Measurements from ENCODE around the gene CDKN1C.

Gene CDKN1C

GRCh38 chr11:2891326-2892214 lies 6.0 kb upstream of the CDKN1C start:
- no peak for TF ChIP-seq CTCF (conservative IDR thresholded peaks at IDR 0.05; ENCODE audit: low read length)
- peak overlapping the region; percentile 58 for H3K4me3 ChIP-seq (ENCODE audit: low read length)
- no peak for DNase-seq (ENCODE audit: low read depth)

DNA sequence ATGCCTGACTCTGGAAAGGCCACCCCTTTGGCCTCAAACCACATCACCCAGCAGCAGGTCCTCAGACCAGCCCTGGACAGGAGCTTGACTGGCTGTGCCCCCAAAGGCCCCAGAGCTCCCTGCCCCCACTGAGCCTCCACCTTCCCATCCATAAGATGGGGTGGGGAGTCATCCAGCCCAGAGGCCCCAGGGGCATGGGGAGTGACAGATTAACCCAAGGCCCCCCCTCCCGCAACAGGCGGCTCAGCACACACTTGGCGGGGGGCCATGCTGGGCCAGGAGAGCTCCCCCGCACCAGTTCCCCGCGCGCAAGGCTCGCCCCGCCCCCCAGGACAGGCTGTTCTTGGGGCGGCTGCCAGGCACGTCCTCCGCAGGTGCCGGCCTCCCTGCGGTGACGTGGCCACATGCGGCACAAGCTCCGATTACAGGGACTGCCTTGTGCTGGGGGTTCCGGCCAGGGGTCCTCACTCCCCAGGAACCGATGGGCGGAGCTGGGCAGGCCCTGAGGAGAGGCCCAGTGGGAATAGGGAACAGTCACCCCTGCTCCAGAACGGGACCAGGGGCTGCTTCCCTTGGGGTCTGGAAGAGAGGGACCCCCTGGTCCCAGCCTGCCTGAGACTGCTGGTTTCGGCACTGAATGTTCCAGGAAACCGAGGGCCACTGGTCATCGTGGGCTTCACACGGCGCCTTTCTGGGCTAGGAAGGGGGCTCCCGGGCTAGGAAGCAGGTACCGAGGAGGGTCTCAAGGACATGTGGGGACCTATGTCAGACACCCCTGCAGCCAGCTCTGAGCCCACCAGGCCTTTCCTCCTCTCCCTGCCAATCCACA lies 5.1 kb upstream of the CDKN1C start:
- no peak for DNase-seq (ENCODE audit: low read depth)
- H3K4me3 ChIP-seq (ENCODE audit: low read length), result no peak overlapping the region
- TF ChIP-seq CTCF (conservative IDR thresholded peaks at IDR 0.05; ENCODE audit: low read length), result no peak

DNA sequence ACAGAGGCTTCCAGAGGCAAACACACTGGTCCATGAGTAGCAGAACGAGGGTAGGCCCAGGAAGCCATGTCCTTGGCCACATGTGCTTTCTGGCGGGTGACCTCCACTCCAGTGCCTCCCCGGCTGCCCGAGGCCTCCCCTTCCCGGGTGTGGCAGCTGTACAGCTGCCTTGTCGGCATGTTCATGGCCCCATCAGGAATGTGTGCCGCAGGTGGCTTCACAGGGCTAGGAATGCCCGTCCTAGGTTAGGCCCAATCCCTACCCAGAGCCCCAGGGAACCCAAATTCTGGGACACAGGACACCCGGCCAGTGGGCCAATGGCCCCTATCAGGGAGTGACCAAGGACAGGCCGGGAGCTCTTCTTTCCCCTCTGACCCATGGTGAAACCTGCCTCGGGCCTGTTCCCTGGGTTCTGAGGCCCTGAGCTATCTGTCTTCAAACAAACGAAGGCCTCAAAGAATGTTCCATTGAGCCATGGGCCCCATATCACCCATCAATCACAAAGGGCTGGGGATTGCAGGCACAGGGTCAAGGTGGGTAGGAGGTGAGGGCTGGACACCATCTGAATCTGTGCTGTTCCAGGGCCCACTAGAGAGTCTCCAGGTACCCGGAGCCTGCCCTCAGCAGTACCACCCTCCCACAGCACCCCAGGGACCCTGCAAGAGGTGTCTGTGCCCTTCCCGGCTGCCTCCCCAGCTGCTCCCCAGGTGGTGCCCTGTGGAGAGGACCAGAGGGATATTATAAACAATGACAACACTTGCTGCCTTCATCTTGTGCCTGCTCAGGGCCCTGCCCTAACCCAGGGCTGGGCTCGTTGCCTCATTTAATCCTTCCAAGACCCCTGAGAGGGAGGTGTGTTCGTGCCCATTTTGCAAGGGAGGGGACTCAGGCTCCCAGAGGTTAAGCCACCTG lies 4.0 kb upstream of the CDKN1C start:
- no peak for TF ChIP-seq CTCF (conservative IDR thresholded peaks at IDR 0.05; ENCODE audit: low read length)
- H3K4me3 ChIP-seq (ENCODE audit: low read length), result no peak overlapping the region
- no peak for DNase-seq (ENCODE audit: low read depth)

DNA sequence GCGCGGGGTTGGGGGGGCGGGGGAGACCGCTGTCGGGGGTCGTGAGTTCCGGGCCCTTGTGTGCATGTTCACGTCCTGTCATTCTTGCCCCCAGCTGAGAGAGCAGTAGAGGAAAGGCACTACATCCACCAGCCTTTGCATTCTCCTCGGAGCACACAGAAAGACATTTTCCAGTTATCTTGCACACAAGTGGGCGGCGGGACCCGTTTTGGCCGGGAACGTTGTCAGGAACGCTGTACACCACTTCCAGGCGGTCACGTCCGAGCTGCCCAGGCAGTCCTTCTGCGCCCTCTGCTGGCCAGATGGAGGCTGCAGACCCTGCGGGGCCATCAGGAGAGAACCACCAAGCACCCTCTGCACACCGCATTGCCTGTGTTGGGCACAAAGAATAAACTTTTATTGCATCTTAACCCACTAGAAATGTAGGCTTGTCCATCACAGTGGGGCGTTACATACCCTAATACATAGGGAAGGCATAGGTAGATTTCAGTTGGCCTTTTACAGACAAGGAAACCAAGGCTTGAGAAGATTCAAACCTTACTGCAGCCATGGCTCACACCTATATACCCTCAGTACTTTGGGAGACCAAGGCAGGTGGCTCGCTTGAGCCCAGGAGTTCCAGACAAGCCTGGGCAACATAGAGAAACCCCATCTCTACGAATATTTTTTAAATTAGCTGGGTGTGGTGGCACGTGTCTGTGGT lies 2.8 kb upstream of the CDKN1C start:
- TF ChIP-seq CTCF (conservative IDR thresholded peaks at IDR 0.05; ENCODE audit: low read length), result peak; percentile 97
- H3K4me3 ChIP-seq (ENCODE audit: low read length), result no peak overlapping the region
- peak; percentile 81 for DNase-seq (ENCODE audit: low read depth)

DNA sequence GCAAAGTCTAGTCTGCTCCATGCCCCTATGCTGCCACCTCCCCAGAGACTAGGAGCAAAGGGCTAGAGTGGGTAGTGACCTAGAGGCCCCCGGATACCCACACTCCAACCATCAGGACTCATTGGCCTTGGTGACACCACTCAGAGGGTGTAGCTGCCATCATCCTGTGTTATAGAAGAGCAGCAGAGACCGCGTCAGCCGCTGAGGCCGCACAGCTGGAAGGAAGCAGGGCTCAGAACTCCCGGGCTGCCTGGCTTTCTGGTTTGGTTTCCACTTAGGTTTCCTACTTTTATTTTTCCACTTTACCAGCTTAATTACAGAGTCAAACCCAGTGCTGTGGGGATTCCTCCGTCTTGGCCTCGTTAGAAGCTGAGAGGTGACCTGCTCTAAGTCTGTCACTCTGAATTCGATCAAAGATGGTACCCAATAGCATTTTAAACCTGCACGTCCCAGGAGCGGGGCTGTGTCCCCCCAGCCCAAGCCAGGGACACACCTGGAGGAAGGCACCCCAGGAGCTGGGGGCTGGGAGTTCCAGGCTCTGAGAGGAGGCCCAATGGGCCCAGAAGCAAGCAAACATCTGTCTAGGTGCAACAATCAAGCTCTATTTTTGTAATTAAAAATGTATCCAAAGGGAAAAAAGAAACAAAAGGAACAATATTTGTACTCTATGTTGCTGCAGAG lies 2.1 kb upstream of the CDKN1C start:
- TF ChIP-seq CTCF (conservative IDR thresholded peaks at IDR 0.05; ENCODE audit: low read length), result no peak
- DNase-seq (ENCODE audit: low read depth), result no peak
- no peak overlapping the region for H3K4me3 ChIP-seq (ENCODE audit: low read length)

GRCh38 chr11:2886936-2887335 lies 1.4 kb upstream of the CDKN1C start:
- DNase-seq (ENCODE audit: low read depth), result no peak
- no peak overlapping the region for H3K4me3 ChIP-seq (ENCODE audit: low read length)
- no peak for TF ChIP-seq CTCF (conservative IDR thresholded peaks at IDR 0.05; ENCODE audit: low read length)

Measured in AG10803 (cell line).